SW480 (cell line): ENCODE results near the gene RAB8B.

Source experiments
- DNase-seq: peaks from one replicate; pipeline ENCODE4 v3.0.0-alpha.2; 2016; ENCODE audit warnings: low spot score

The RAB8B gene

GRCh38 chr15:63185206-63185605 is 4.2 kb upstream of the RAB8B start:
- no peak for DNase-seq

GRCh38 chr15:63186065-63186464 is 3.3 kb upstream of the RAB8B start:
- DNase-seq, result no peak

GRCh38 chr15:63187589-63188226 is 1.7 kb upstream of the RAB8B start:
- DNase-seq, result no peak

- no peak for DNase-seq
Observed at GRCh38 chr15:63188247-63188925, 1.0 kb upstream of the RAB8B start.

GRCh38 chr15:63189941-63190768 is 749 bp downstream of the RAB8B start:
- peak; percentile 17 for DNase-seq

- DNase-seq, result no peak
Observed at GRCh38 chr15:63190769-63191649, 1.6 kb downstream of the RAB8B start.

- no peak for DNase-seq
Observed at GRCh38 chr15:63191895-63192618, 2.7 kb downstream of the RAB8B start.

GRCh38 chr15:63192619-63193206 is 3.3 kb downstream of the RAB8B start:
- DNase-seq, result no peak

- DNase-seq, result no peak
Observed at GRCh38 chr15:63194302-63194701, 4.9 kb downstream of the RAB8B start.

GRCh38 chr15:63194880-63195568 is 5.6 kb downstream of the RAB8B start:
- DNase-seq, result no peak

GRCh38 chr15:63195569-63196015 is 6.2 kb downstream of the RAB8B start:
- no peak for DNase-seq

- DNase-seq, result no peak
Observed at GRCh38 chr15:63196842-63197241, 7.4 kb downstream of the RAB8B start.

GRCh38 chr15:63197626-63198025 is 8.2 kb downstream of the RAB8B start:
- DNase-seq, result no peak

- DNase-seq, result no peak
Observed at GRCh38 chr15:63198371-63199250, 9.2 kb downstream of the RAB8B start.

GRCh38 chr15:63200464-63201249 is 11.3 kb downstream of the RAB8B start:
- no peak for DNase-seq

GRCh38 chr15:63202861-63203260 is 13.5 kb downstream of the RAB8B start:
- no peak for DNase-seq

- no peak for DNase-seq
Observed at GRCh38 chr15:63203451-63204090, 14.2 kb downstream of the RAB8B start.

GRCh38 chr15:63206079-63206478 is 16.7 kb downstream of the RAB8B start:
- no peak for DNase-seq
